Activated CD4-positive, CD25-positive, alpha-beta regulatory T cell treated with anti-CD3 and anti-CD28 coated beads, Interleukin-2, amount 50 U/mL, for 24 hours (primary cell): ENCODE data around the gene NUDT6.
"Not testable (repeated sequence)": the region's sequence is repeated elsewhere in the genome, so short reads cannot be mapped to it uniquely, and the experiment has no call there.

Experiments used
- ATAC-seq, 2 donors: fragments of 150-1000 bp; cut with Tn5 transposase; one replicate each; pipeline ENCODE4 v1.10.0; 2021; ENCODE audit warnings: mild to moderate bottlenecking in 1 of 2, moderate library complexity in 1 of 2

Gene NUDT6

GRCh38 chr4:122873821-122874593, 48.4 kb downstream of the NUDT6 start:
- no peak for ATAC-seq

- no peak for ATAC-seq
Observed at GRCh38 chr4:122873146-122873545, 49.3 kb downstream of the NUDT6 start.

- ATAC-seq = not testable (repeated sequence)
Observed at GRCh38 chr4:122868235-122868634, 54.2 kb downstream of the NUDT6 start.

- no peak for ATAC-seq
Observed at GRCh38 chr4:122865425-122865824, 57.0 kb downstream of the NUDT6 start.

- ATAC-seq = no peak
Observed at GRCh38 chr4:122863639-122864038, 58.8 kb downstream of the NUDT6 start.

- ATAC-seq = no peak
Observed at GRCh38 chr4:122861172-122861943, 61.0 kb downstream of the NUDT6 start.

GRCh38 chr4:122858705-122859104, 63.7 kb downstream of the NUDT6 start:
- no peak for ATAC-seq

GRCh38 chr4:122857160-122857559, 65.2 kb downstream of the NUDT6 start:
- no peak for ATAC-seq

- ATAC-seq = no peak
Observed at GRCh38 chr4:122855353-122855890, 67.0 kb downstream of the NUDT6 start.

- ATAC-seq = no peak
Observed at GRCh38 chr4:122854447-122855352, 67.7 kb downstream of the NUDT6 start.

- no peak for ATAC-seq
Observed at GRCh38 chr4:122851568-122851967, 70.8 kb downstream of the NUDT6 start.

- ATAC-seq = not testable (repeated sequence)
Observed at GRCh38 chr4:122849789-122850188, 72.6 kb downstream of the NUDT6 start.

GRCh38 chr4:122847931-122848330, 74.5 kb downstream of the NUDT6 start:
- no peak for ATAC-seq

- no peak for ATAC-seq
Observed at GRCh38 chr4:122845760-122846159, 76.6 kb downstream of the NUDT6 start.

- no peak for ATAC-seq
Observed at GRCh38 chr4:122845066-122845465, 77.3 kb downstream of the NUDT6 start.

- ATAC-seq = not testable (repeated sequence)
Observed at GRCh38 chr4:122844391-122844790, 78.0 kb downstream of the NUDT6 start.

GRCh38 chr4:122842984-122843531, 79.3 kb downstream of the NUDT6 start:
- no peak for ATAC-seq
